T-helper 2 cell treated with Interferon-gamma antibody and Interleukin-4, amounts not matched to agents 100 ng/mL and 5 ng/mL, for 36 hours (primary cell): ENCODE measurements around the gene ALAS1. TPM values are rescaled to one million over a fixed set of nuclear protein-coding genes. Genes with fewer than 3 reads are reported as not detected.

Experiments used
- intact Hi-C: fragments of 100-400 bp; cut with micrococcal nuclease; formaldehyde crosslinking; loops from one replicate; pipeline ENCODE4 v1.15.1; 2023
- total RNA-seq: library from RNA; stranded (reverse); gene quantifications from 2 replicates; pipeline ENCODE4 v1.2.3, GENCODE V29; 2022

ALAS1 gene
- total RNA-seq, 1 donor from 2014 or later, result 77.3 TPM

DNA sequence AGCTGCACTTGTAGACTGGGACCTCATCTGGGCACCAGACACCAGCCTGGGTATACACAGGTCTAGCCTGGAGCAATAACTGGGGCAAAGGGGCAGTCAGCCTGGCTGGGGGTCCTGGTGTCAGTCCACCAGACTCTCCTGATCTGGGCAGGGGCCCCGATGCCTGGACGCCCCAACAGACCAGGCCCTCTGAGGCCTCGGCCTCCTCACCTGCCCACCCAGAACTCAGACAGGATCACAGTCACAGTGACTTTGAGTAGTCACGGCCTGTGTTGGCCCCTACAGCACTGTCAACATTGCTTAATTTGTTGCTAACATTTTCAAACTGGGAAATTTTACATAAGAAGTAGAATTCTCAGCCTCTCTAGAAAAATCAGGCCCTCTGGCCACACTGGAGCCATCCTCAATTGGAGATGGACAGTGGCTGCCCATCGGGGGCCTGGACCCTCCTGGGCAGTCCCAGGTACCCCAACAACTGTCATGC is 35.2 kb downstream of the ALAS1 start:
- intact Hi-C loops, result no loop called here

DNA sequence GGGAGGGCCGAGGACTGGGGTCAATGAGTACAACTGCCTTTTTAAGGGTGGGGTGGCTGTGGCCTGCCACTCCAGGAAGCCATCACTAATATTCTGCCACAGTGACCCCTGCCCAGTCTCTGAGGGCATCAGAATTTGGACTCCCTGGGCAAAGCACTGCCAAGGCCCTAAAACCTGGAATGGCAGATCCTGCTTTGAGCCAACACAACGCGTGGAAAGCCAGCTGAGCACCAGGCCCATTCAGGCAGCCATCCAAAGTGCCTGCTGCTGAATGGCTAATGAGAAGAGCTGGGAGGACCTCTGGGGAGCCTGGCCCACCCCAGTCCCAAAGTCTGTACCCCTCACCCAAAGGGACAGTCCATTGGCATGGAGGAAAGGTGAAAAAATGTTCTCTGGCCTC is 36.0 kb downstream of the ALAS1 start:
- intact Hi-C loops, result no loop called here

DNA sequence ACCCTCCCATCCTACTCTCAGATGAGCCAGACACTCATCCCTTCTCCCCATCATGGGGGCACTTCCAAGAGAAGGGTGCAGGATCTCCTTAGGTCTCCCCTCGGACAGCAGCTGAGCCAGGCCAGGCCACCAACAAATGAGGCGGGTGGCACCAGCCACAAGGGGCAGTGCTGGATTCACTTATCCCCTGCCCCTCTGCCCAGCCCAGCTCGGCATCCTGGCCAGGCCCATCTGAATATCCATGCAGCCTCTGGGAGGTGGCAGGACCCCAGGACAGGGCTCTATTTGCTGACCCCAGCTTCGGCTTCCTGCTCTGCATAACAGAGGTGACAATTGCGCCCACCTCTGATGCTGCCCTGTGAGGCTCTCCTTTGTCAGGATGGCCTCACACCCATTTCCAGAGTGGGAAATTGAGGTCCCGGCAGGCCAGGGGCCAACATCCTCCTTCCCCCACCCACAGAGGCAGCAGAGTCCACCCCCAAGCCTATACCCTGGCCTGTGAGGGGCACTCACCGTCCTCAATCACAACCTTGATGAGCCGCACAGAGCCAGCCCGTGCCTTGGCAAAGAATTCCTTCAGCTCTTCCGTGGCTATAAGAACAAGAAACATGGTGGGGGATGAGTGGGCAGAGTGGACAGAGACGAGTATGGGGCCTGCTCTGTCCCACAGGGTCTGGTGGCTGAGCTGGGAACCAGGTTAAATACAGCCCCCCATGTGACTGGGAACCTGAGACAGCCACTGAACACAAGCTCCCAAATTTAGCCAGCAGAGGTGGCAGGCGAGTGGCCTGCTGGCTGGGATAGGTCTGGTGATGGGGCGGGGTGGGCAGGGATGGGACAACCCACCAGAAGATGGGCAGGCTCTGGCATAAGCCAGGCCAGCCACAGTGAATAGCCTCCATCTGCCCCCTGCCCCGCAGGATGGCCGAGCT is 36.8 kb downstream of the ALAS1 start:
- intact Hi-C loops, result loop anchor here (5.0 kb wide), 1 partner anchor 213 kb away; the partner anchor contains the start of gene SEMA3G

DNA sequence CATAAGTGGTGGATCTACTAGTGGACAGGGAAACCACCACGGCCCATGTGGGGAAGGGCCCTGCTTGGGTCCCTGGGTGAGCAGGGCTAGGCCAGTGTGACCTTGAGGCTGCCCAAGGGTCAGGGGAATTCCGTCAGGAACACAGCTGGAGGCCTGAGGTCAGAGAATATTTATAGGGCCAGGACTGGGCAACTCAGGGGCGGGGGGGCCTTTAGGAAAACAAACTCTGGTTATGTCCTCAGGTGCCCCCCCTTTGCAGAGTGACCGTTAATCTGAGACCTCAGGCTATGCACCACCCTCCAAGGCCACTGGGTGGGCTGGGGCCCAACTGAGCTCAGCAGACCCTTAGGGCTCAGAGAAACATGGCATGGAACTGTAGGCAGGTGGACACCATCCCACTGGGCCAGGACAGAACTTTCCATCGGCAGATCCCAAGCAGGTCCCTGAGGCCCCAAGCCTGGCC is 38.5 kb downstream of the ALAS1 start:
- intact Hi-C loops, result loop anchor here (5.0 kb wide), 1 partner anchor 211 kb away; the partner anchor contains the start of gene SEMA3G

DNA sequence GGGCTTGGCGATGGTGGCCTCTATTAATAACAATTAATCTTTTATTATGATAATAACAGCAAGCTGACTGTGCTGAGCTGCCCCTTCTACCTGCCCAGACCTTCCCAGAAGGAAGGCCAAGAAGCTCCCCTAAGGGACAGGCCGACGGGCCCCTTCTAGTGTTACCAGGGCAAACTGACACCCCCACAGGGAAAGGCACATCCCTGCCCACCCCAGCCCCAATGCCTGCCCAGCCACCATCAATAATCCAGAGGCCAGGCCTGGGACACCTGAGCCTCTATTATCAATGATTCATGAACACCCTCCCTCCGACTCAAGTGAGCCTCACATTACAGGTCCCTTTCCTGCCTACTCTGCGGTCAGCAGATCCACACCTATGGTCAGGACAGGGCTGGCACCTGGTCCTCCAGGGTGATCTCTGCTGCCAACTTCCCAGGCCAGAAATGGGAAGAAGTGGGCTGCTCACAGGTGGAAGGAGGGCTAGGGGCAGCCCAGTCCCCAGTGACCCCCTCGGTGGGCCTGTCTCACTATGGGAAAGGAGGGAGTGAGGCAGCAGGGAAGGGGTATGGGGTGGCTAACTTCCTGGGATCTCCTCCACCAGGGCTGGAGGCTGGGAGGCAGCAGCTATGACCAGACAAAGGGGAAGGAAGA is 39.2 kb downstream of the ALAS1 start:
- intact Hi-C loops, result loop anchor here (5.0 kb wide), 1 partner anchor 210 kb away; the partner anchor contains the start of gene SEMA3G

DNA sequence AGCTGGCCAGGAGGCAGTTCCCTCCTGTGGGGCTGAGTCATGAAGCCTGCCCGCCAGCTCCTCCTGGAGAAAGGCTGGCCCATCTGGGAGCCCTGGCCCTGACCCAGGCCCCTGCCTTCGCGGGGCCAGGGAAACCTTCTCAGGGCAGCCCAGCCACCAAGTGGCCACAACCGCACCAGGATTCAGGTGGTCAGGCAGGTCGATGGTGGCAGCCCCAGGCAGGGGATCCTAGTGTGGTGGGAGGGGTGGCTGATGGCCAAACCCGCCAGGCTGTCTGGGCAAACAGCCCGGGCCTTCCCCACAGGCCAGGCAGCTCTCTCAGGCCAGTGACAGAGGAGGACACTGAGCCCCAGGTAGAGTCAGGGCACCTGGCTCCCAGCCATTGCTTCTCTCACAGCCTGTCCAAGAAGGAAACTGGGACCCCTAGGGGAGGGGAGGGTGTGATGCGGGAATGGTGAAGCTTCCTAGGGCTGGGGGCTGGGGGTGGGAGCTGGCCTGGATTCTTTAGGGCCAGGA is 39.8 kb downstream of the ALAS1 start:
- intact Hi-C loops, result loop anchor here (2.0 to 5.0 kb wide), 3 partner anchors 15 to 210 kb away; partner anchors contain the start of gene SEMA3G

DNA sequence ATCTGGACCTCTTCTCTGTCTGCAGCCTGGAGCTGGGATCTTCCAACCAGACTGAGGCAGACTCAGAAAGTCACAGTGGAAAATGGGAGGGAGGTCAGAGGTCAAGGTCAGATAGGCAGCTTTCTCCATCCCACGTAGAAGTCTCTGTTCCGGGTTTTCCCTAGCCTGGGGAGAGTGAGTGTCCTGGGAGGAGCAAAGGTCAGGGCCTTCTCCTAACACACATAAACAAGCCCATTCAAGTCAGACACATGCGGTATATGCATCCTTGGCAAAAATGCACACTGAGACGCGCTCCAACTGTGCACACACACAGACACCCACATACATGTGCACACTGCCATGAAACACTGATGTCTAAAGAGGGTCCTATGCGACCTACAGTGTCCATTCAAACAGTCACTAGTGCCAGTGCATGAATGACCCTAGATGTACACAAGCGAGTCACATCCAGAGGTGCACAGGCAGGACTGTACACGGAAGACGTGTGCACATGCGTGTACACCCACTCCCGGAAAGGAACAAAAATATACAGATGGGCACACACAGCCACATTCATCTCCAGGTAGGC is 40.3 kb downstream of the ALAS1 start:
- intact Hi-C loops, result loop anchor here (2.0 to 5.0 kb wide), 3 partner anchors 15 to 209 kb away; partner anchors contain the start of gene SEMA3G

DNA sequence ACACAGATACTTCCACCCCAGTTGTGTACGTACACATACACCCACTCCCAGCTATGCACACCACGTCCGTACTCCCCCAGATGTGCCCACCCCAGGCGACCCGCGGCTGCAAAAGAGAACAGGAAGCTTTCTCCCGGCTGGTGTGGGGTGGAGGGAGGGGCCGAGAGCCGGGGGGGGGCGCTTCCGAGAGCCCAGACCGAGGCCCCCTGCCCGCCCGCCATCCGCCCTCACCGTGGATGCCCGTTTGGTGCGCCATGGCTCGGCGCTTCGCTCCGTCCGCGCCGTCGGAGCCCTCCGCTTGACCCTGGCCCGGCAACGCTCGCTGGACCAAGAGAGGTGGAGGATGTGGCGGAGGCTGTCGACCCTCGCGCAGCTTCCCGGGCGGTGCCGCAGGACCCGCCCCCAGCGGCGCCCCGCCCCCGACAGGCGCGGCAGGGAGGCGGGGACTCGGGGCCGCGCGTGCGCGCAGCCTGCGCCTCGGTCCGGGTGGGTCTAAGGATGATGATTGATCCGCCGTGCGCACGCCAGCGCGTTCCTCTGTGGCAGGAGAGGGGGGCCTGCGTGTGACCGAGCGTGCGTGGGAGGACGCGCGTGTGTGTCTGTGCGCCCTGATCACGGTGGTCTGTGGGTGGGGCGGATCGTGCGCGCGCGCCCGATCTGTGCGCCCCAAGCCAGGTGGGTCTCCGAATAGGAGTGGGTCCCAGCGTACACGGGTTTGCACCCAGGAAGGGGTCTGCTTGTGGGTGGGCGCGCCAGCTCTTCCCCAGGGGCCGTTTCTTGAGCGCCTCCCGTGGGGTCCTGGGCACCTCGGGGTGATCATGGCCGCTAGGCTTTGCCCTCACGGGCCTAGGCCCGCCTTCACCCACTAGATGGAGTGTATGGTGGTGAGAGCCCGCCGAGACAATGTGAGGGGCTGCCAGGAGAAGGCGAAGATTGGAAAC is 41.1 kb downstream of the ALAS1 start, which contains the start of gene TWF2:
TSS of gene TWF2 (minus strand) at position 398 of the 941 bp plus-strand sequence. CDS start at position 256, 142 bp downstream.
- intact Hi-C loops, result loop anchor here (1.0 to 5.0 kb wide), 4 partner anchors 16 to 208 kb away; partner anchors contain the start of genes SEMA3G and WDR82

DNA sequence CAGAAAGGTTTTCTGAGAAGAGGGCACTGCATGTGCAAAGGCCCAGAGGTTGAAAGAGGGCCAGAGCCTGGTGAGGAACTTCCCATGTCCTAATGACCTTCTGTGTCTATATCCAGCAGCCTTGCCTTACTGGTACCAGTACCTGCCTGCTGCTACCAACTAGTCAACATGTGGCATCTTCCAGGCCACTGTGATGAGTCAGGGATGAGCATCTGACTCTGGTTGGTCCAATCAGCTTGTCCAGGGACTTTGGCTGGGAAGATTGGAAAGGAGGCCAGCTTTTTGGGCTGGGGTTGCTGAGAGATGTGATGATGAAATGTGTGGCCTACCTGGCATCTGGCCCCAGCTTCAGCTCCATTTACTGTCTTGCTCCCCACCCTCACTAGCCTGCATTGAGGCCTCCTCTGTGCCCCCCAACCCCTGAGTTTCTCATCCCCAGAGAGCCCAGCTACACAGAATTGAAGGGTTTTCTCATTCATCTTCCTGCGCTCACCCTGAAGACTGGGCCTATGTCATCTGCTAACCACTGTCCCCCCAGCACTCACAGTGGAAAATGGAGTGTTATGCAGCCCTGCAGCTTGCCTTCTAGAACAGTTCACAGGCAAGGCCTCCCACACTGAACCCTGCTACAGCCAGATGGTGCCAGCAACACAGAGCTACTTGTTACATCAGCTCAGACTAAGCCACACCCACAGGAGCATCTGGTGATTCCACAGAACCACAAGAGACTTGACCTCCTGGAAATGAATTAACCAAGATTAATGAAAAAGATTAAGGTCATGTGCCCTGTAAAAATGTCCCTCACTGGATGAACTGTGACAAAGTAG is 42.3 kb downstream of the ALAS1 start:
- intact Hi-C loops, result loop anchor here (1.0 kb wide), 1 partner anchor 13 kb away; no protein-coding TSS in a partner anchor

DNA sequence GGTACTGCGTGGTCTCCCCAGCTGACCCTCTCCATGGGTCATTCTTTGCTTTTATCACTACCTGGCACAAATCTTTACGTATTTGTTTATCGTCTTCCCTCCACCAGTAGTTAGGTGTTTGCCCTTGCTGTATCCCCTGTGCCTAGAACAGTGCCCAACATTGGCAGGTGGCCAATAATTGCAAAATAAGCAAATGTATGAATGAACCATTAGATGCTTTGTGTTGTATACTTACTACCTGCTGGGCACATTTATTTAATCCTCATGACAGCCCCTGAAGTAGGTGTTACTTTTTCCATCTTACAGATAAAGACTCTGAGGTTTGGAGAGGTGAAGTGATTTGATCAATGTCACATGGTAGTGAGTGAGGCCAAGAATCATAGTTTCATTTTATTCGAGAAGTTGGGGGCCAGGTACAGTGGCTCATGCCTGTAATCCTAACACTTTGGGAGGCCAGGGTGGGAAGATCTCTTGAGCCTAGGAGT is 43.0 kb downstream of the ALAS1 start:
- intact Hi-C loops, result loop anchor here (1.0 kb wide), 1 partner anchor 12 kb away; no protein-coding TSS in a partner anchor

DNA sequence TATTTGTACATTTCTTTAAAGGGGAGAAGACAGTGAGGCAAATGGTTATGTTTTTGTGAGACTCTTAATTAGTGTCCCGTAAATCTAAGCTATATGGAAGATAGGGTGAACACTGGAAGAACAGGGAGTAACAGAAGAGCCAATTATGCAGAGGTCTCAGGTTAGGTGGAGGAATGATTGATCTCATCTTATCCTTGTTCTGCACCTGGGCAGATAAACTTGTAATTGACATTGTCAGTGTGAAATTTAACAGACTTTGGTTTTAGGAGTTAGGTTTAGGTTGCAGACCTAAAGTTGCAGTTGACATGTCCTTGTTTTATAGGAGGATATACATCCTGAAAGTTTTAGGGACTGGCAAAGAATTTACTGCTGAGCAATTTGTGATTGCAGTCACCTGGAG is 44.1 kb downstream of the ALAS1 start:
- intact Hi-C loops, result no loop called here

DNA sequence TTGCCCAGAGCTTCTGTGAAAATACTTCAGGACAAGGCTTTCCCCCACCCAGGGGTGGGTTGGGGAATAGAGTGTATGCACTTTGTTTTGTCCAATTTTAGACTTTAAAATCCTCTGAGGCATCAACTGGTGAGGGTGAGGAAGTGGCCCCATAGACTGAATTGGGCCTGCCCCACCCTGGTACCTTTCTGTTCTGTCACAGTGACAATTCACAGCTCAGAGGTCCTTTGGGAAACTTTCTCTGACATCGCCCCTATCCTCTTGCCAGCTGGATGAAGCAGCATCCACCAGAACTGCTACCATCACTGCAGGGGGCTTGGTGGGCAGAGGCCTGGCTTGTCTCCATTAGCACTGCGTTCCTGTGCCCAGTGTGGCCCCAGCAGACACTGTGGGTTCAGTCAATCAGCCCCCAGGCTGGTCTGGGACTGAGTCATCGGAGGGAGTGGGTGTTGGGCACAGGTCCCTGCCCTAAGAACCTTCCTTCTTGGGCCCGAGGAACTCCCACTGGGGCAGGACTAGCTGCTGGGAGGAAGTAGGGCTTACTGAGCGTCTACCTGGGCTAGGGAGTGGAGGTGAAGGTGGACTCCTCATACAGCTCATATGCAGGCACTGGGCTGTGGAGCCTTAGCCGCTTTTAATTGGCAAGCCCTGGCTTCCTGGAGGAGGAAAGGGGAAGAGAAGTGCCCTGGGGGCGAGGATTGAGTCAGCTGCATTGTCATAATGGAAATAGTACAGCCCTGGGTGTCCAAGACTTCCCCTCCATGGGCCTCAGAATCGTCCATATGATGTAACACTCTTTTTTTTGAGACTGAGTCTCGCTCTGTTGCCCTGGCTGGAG is 46.0 kb downstream of the ALAS1 start:
- intact Hi-C loops, result no loop called here

DNA sequence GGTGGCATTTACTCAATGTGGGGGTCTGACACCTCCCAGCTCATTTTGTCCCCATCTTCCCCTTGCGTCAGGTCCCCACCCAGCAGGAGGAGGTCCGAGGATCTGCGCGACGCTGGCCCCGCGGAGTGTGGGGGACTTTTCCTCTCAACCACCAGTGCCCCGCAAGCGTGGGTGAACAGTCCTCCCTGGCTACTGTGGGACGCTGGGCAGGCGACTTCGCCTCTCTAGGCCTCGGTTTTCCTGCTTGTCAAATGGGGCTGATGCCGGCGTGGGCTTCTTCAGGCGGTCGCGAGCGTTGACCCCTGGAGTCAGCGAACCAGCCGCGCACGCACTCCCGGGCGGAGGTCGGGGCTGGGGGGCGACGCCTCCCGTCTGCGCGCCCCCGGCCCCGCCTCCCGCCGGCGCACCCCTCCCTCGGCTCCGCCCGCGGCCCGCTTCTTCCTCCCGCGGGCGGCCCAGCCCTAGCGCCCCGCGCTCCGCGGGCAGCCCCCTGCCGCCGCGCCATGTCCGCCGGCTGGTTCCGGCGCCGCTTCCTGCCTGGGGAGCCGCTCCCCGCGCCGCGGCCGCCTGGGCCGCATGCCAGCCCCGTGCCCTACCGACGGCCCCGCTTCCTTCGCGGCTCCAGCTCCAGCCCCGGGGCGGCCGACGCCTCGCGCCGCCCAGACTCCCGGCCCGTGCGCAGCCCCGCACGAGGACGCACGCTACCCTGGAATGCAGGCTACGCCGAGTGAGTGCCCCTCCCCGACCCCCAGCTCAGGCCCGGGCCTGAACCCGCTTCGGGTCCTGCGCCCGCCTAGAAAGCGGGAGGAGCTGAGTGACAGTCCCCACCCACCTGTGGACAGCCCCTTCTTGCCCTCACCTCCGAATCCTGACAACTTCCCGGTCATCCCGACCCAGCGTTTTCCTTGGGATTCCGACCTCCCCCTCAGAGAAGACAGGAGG is 47.6 kb downstream of the ALAS1 start, which contains the start of gene PPM1M:
TSS of gene PPM1M (plus strand) at position 438 of the 942 bp plus-strand sequence. CDS start at position 504, 66 bp downstream.
- intact Hi-C loops, result no loop called here

DNA sequence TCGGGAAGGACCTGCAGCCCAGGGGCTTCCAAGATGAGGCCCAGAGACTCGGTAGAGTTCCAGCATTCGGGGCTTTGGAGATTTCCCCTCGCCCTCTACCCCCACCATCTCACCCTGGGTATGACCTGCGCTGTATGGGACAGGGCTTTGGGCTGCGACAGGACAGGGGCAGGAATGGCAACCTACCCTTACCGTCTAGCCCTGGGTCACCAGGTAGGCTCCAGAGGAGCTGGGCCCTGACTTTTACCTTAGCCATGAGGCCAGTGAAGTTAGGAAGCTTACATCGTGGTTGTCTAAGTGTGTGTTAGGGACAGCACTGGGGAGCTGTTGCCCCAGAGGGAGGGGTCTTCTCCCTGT is 48.3 kb downstream of the ALAS1 start:
- intact Hi-C loops, result no loop called here

DNA sequence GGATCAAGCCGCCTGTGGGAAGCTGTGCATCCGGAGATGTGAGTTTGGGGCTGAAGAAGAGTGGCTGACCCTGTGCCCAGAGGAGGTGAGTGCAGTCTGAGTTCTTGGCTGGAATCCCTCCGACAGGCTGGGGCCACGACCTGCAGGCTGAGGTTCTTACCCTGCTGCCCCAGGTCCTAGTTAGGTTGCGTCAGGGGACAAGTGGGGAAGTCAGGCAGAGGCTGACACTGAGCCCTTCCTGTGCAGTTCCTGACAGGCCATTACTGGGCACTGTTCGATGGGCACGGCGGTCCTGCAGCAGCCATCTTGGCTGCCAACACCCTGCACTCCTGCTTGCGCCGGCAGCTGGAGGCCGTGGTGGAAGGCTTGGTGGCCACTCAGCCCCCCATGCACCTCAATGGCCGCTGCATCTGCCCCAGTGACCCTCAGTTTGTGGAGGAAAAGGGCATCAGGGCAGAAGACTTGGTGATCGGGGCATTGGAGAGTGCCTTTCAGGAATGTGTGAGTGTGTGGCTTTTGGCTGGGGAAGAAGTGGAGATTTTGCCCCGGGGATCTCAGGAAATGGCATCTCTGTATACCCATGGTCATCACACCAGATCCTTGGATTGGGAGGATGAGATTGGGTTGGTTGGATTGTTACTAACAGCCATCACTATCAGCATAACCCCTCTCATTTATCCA is 48.9 kb downstream of the ALAS1 start:
- intact Hi-C loops, result no loop called here
